ENCODE results near the gene MMP13. TPM values are rescaled to one million over a fixed set of nuclear protein-coding genes. Genes with fewer than 3 reads are reported as not detected.

The MMP13 gene
- total RNA-seq, 1 experiment from 2014 or later = not detected

- DNase-seq (ENCODE audit: extremely low read depth, low read depth) = no peak
Measured at GRCh38 chr11:102936864-102937509, 18.5 kb downstream of the MMP13 start.

- DNase-seq (ENCODE audit: extremely low read depth, low read depth) = no peak
Measured at GRCh38 chr11:102935514-102935913, 20.0 kb downstream of the MMP13 start.

GRCh38 chr11:102934735-102935134 is 20.8 kb downstream of the MMP13 start:
- no peak for DNase-seq (ENCODE audit: extremely low read depth, low read depth)

GRCh38 chr11:102933627-102934026 is 21.9 kb downstream of the MMP13 start:
- no peak for DNase-seq (ENCODE audit: extremely low read depth, low read depth)

GRCh38 chr11:102932678-102933077 is 22.9 kb downstream of the MMP13 start:
- no peak for DNase-seq (ENCODE audit: extremely low read depth, low read depth)

GRCh38 chr11:102930451-102930850 is 25.1 kb downstream of the MMP13 start:
- no peak for DNase-seq (ENCODE audit: extremely low read depth, low read depth)

GRCh38 chr11:102929972-102930371 is 25.6 kb downstream of the MMP13 start:
- no peak for DNase-seq (ENCODE audit: extremely low read depth, low read depth)

GRCh38 chr11:102929166-102929565 is 26.4 kb downstream of the MMP13 start:
- no peak for DNase-seq (ENCODE audit: extremely low read depth, low read depth)

- no peak for DNase-seq (ENCODE audit: extremely low read depth, low read depth)
Measured at GRCh38 chr11:102928247-102928646, 27.3 kb downstream of the MMP13 start.

- no peak for DNase-seq (ENCODE audit: extremely low read depth, low read depth)
Measured at GRCh38 chr11:102927624-102927990, 27.9 kb downstream of the MMP13 start.

- no peak for DNase-seq (ENCODE audit: extremely low read depth, low read depth)
Measured at GRCh38 chr11:102926961-102927623, 28.4 kb downstream of the MMP13 start.

- DNase-seq (ENCODE audit: extremely low read depth, low read depth) = no peak
Measured at GRCh38 chr11:102926517-102926916, 29.0 kb downstream of the MMP13 start.

GRCh38 chr11:102925988-102926387 is 29.5 kb downstream of the MMP13 start:
- DNase-seq (ENCODE audit: extremely low read depth, low read depth) = no peak

- DNase-seq (ENCODE audit: extremely low read depth, low read depth) = no peak
Measured at GRCh38 chr11:102924851-102925380, 30.6 kb downstream of the MMP13 start.

- DNase-seq (ENCODE audit: extremely low read depth, low read depth) = no peak
Measured at GRCh38 chr11:102921587-102922220, 33.8 kb downstream of the MMP13 start.

- DNase-seq (ENCODE audit: extremely low read depth, low read depth) = no peak
Measured at GRCh38 chr11:102920118-102920684, 35.3 kb downstream of the MMP13 start.

GRCh38 chr11:102915044-102915375 is 40.5 kb downstream of the MMP13 start:
- no peak for DNase-seq (ENCODE audit: extremely low read depth, low read depth)

- no peak for DNase-seq (ENCODE audit: extremely low read depth, low read depth)
Measured at GRCh38 chr11:102914238-102915043, 41.1 kb downstream of the MMP13 start.

GRCh38 chr11:102912482-102912830 is 43.1 kb downstream of the MMP13 start:
- DNase-seq (ENCODE audit: extremely low read depth, low read depth) = no peak

- no peak for DNase-seq (ENCODE audit: extremely low read depth, low read depth)
Measured at GRCh38 chr11:102911758-102912481, 43.6 kb downstream of the MMP13 start.

All from NCI-H460 (cell line).